Activated CD8-positive, alpha-beta T cell treated with anti-CD3 and anti-CD28 coated beads for 36 hours (primary cell): Measurements from ENCODE around the gene NLRP4. TPM values are rescaled to one million over a fixed set of nuclear protein-coding genes. Genes with fewer than 3 reads are reported as not detected.

ENCODE experiments used
- ATAC-seq: fragments of 200-7000 bp; cut with Tn5 transposase; one replicate; pipeline ENCODE4 v1.10.0; 2021; ENCODE audit warnings: mild to moderate bottlenecking, moderate library complexity
- CTCF ChIA-PET: fragments of 350-600 bp; sonication (Branson Sonifier 250); formaldehyde crosslinking; loops from one replicate; lab custom pipeline; 2021; ENCODE audit warnings: antibody characterized with exemption; lab: Charles Lee
- POLR2A ChIA-PET: fragments of 350-600 bp; sonication (Branson Sonifier 250); formaldehyde crosslinking; loops from one replicate; lab custom pipeline; 2021; ENCODE audit warnings: antibody characterized with exemption; lab: Charles Lee
- DNase-seq: peaks from one replicate; pipeline ENCODE4 v3.0.0-alpha.2; 2020
- H3K27ac Mint-ChIP-seq: one replicate; pipeline ENCODE4 v1.8.0; 2021; ENCODE audit warnings: mild to moderate bottlenecking, mixed read lengths
- H3K27me3 Mint-ChIP-seq: one replicate; pipeline ENCODE4 v1.8.0; 2021; ENCODE audit warnings: mixed read lengths
- H3K36me3 Mint-ChIP-seq: one replicate; pipeline ENCODE4 v1.8.0; 2021; ENCODE audit warnings: low read depth, mixed read lengths
- H3K4me1 Mint-ChIP-seq: one replicate; pipeline ENCODE4 v1.8.0; 2021; ENCODE audit warnings: low read depth, mixed read lengths
- H3K4me3 Mint-ChIP-seq: one replicate; pipeline ENCODE4 v1.8.0; 2021; ENCODE audit warnings: mild to moderate bottlenecking, moderate library complexity, mixed read lengths
- H3K9me3 Mint-ChIP-seq: one replicate; pipeline ENCODE4 v1.8.0; 2021; ENCODE audit warnings: mixed read lengths
- CTCF ChIP-seq: fragments of 200-600 bp; IDR thresholded peaks from one replicate; pipeline ENCODE4 v1.8.0; 2022; ENCODE audit warnings: antibody characterized with exemption, mild to moderate bottlenecking
- intact Hi-C: fragments of 100-400 bp; cut with micrococcal nuclease; formaldehyde crosslinking; loops from one replicate; pipeline ENCODE4 v1.10.0; 2022
- total RNA-seq, 2 experiments: library from RNA; stranded (reverse); gene quantifications; one replicate each; pipeline ENCODE4 v1.2.3, GENCODE V29; 2021

Gene NLRP4
- total RNA-seq, 2 experiments from 2014 or later: not detected

- ChIA-PET CTCF (no interaction called here), POLR2A (interaction anchor here (0.6 kb wide), 2 partner anchors 1036 to 1932 kb away, joined by 3 read pairs; no protein-coding TSS in a partner anchor)
- intact Hi-C loops: no loop called here
- no peak for ATAC-seq
- Mint-ChIP-seq H3K27me3 (no peaks in the 10 kb centered on the region), H3K4me1 (no peaks in the 10 kb centered on the region), H3K9me3 (peaks cover 10% of the 10 kb centered on the region), H3K36me3 (no peaks in the 10 kb centered on the region), H3K27ac (no peak overlapping the region), H3K4me3 (no peak overlapping the region)
- no peak for TF ChIP-seq CTCF
- no peak for DNase-seq
Observed at GRCh38 chr19:55898911-55899310, 62.6 kb downstream of the NLRP4 start.

GRCh38 chr19:55901369-55902079 is 65.2 kb downstream of the NLRP4 start:
- intact Hi-C loops: no loop called here
- no peak overlapping the region for H3K27ac Mint-ChIP-seq
- POLR2A ChIA-PET: no interaction called here
- CTCF ChIA-PET: interaction anchor here (0.9 kb wide), 1 partner anchor 15 kb away, joined by 3 read pairs; no protein-coding TSS in a partner anchor
- H3K4me1 Mint-ChIP-seq: no peaks in the 10 kb centered on the region
- H3K4me3 Mint-ChIP-seq: no peak overlapping the region
- ATAC-seq (no peak), DNase-seq (no peak)
- H3K36me3 Mint-ChIP-seq: no peaks in the 10 kb centered on the region
- H3K27me3 Mint-ChIP-seq: no peaks in the 10 kb centered on the region
- H3K9me3 Mint-ChIP-seq: peaks cover 7% of the 10 kb centered on the region
- no peak for TF ChIP-seq CTCF

GRCh38 chr19:55902080-55902751 is 65.9 kb downstream of the NLRP4 start:
- ChIA-PET CTCF (no interaction called here), POLR2A (no interaction called here)
- Mint-ChIP-seq H3K27ac (no peak overlapping the region), H3K27me3 (no peaks in the 10 kb centered on the region), H3K36me3 (no peaks in the 10 kb centered on the region), H3K4me3 (no peak overlapping the region), H3K4me1 (no peaks in the 10 kb centered on the region), H3K9me3 (peaks cover 3% of the 10 kb centered on the region)
- intact Hi-C loops: no loop called here
- DNase-seq (no peak), ATAC-seq (no peak)
- no peak for TF ChIP-seq CTCF

GRCh38 chr19:55907286-55907685 is 70.9 kb downstream of the NLRP4 start:
- CTCF ChIA-PET: no interaction called here
- POLR2A ChIA-PET: no interaction called here
- intact Hi-C loops: no loop called here
- ATAC-seq (no peak), DNase-seq (no peak)
- no peaks in the 10 kb centered on the region for H3K4me1 Mint-ChIP-seq
- H3K36me3 Mint-ChIP-seq: no peaks in the 10 kb centered on the region
- H3K4me3 Mint-ChIP-seq: no peak overlapping the region
- H3K27me3 Mint-ChIP-seq: peaks cover 1% of the 10 kb centered on the region
- no peaks in the 10 kb centered on the region for H3K9me3 Mint-ChIP-seq
- no peak overlapping the region for H3K27ac Mint-ChIP-seq
- TF ChIP-seq CTCF: no peak

- Mint-ChIP-seq H3K4me3 (no peak overlapping the region), H3K27me3 (peaks cover 1% of the 10 kb centered on the region), H3K27ac (no peak overlapping the region), H3K9me3 (no peaks in the 10 kb centered on the region), H3K4me1 (no peaks in the 10 kb centered on the region), H3K36me3 (no peaks in the 10 kb centered on the region)
- POLR2A ChIA-PET: no interaction called here
- DNase-seq (no peak), ATAC-seq (no peak)
- no peak for TF ChIP-seq CTCF
- CTCF ChIA-PET: no interaction called here
- intact Hi-C loops: no loop called here
Observed at GRCh38 chr19:55907746-55908145, 71.4 kb downstream of the NLRP4 start.
